ENCODE data around the gene PARD3. TPM values are rescaled to one million over a fixed set of nuclear protein-coding genes. Genes with fewer than 3 reads are reported as not detected.

The PARD3 gene
- total and polyA plus RNA-seq, 2 donors from 2014 or later: 21.1 to 47.5 TPM

DNA sequence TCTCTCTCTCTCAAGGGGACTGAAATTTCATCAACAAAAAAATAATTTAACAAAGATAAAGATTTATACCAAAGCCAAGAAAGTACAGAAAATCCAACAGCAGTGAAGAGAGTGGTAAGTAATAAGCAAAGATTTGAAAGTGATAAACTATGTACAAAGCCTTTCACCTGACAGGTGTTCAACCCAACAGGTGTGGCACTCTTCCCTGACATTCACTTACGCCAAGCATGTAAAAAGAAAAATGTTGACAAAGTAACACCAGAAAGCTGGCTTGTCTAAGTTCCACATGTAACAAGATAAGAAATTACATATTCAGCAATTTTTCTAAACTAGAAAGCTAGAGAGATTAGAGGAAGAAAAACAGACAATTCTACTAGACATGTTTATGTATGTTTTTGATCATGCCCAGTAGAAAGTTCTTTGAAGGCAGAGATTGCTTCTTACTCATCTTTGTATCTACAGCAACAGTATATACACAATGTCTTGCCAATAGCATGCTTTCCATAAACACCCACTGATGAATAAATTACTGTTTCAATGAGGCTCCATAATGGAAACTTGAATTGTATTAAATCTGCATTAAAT lies 468.5 kb downstream of the PARD3 start:
- FAIRE-seq (no peak), DNase-seq (no peak)
- TF ChIP-seq, protein P1, sequence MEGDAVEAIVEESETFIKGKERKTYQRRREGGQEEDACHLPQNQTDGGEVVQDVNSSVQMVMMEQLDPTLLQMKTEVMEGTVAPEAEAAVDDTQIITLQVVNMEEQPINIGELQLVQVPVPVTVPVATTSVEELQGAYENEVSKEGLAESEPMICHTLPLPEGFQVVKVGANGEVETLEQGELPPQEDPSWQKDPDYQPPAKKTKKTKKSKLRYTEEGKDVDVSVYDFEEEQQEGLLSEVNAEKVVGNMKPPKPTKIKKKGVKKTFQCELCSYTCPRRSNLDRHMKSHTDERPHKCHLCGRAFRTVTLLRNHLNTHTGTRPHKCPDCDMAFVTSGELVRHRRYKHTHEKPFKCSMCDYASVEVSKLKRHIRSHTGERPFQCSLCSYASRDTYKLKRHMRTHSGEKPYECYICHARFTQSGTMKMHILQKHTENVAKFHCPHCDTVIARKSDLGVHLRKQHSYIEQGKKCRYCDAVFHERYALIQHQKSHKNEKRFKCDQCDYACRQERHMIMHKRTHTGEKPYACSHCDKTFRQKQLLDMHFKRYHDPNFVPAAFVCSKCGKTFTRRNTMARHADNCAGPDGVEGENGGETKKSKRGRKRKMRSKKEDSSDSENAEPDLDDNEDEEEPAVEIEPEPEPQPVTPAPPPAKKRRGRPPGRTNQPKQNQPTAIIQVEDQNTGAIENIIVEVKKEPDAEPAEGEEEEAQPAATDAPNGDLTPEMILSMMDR (IDR thresholded peaks at IDR 0.05; ENCODE audit: borderline replicate concordance, extremely low read depth, insufficient read depth): no peak
- intact Hi-C loops (cut with DNase I): no loop called here
- Histone ChIP-seq H3K36me3 (ENCODE audit: control insufficient read depth in 2 of 3, insufficient read depth in 3 of 3, low read length in 3 of 3) (no peaks in the 10 kb centered on the region), H3K9ac (ENCODE audit: low read length in 3 of 3) (no peak overlapping the region), H3K4me1 (ENCODE audit: control insufficient read depth in 2 of 3, insufficient read depth in 2 of 3, low read depth in 1 of 3, low read length in 3 of 3) (no peaks in the 10 kb centered on the region), H3K9me3 (ENCODE audit: control insufficient read depth in 2 of 3, insufficient read depth in 1 of 3, low read length in 3 of 3) (no peaks in the 10 kb centered on the region), H3K27me3 (ENCODE audit: control insufficient read depth, insufficient read depth, low read length) (no peaks in the 10 kb centered on the region), H3K4me3 (ENCODE audit: low read length in 3 of 3) (no peak overlapping the region), H3K27ac (ENCODE audit: low read depth in 2 of 2, low read length in 2 of 2) (no peak overlapping the region)

DNA sequence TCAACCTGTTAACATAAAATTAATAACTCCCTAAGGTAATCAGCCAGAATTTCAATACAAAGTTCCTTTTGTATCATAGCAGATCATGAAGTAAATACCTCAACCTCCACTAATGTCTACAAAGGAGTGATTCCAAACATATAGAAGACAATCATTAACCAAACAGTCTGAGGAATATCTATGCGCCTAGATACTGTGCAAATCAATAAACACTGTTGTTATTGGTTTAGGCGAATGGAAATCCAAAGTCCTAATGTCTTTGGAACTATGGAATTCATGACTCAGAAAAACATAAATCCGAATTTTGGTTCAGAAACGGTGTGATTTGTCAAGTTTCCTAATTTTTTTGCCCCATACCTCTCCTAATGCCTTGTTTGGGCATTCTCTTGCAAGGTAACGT lies 469.7 kb downstream of the PARD3 start:
- FAIRE-seq (no peak), DNase-seq (no peak)
- no peak overlapping the region for H3K9ac ChIP-seq (ENCODE audit: low read length in 3 of 3)
- H3K4me1 ChIP-seq (ENCODE audit: control insufficient read depth in 2 of 3, insufficient read depth in 2 of 3, low read depth in 1 of 3, low read length in 3 of 3): no peaks in the 10 kb centered on the region
- no peaks in the 10 kb centered on the region for H3K9me3 ChIP-seq (ENCODE audit: control insufficient read depth in 2 of 3, insufficient read depth in 1 of 3, low read length in 3 of 3)
- no peaks in the 10 kb centered on the region for H3K36me3 ChIP-seq (ENCODE audit: control insufficient read depth in 2 of 3, insufficient read depth in 3 of 3, low read length in 3 of 3)
- no peaks in the 10 kb centered on the region for H3K27me3 ChIP-seq (ENCODE audit: control insufficient read depth, insufficient read depth, low read length)
- intact Hi-C loops (cut with DNase I): no loop called here
- H3K4me3 ChIP-seq (ENCODE audit: low read length in 3 of 3): no peak overlapping the region
- no peak overlapping the region for H3K27ac ChIP-seq (ENCODE audit: low read depth in 2 of 2, low read length in 2 of 2)
- TF ChIP-seq, protein P1 (IDR thresholded peaks at IDR 0.05; ENCODE audit: borderline replicate concordance, extremely low read depth, insufficient read depth): no peak

DNA sequence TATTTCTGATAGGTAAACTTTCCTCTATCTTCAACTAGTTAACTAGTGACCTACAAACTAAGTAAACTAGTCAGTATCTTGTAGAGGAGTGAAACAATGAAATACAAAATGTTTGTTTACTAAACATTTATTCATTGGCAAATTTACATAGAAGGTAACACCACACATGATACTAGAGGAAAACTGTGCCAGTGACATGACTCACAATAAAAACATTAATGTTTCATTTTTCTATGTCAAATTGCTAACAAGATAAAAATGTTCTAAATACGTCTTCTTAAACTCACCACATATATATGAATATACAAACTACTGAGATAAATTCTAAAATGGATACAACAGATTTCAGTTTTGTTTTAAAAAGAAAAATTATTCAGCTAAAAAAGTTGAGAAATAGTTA lies 471.3 kb downstream of the PARD3 start:
- DNase-seq (no peak), FAIRE-seq (peak; percentile 85)
- intact Hi-C loops (cut with DNase I): no loop called here
- H3K4me1 ChIP-seq (ENCODE audit: control insufficient read depth in 2 of 3, insufficient read depth in 2 of 3, low read depth in 1 of 3, low read length in 3 of 3): no peaks in the 10 kb centered on the region
- H3K27ac ChIP-seq (ENCODE audit: low read depth in 2 of 2, low read length in 2 of 2): no peak overlapping the region
- TF ChIP-seq, protein P1 (IDR thresholded peaks at IDR 0.05; ENCODE audit: borderline replicate concordance, extremely low read depth, insufficient read depth): no peak
- H3K4me3 ChIP-seq (ENCODE audit: low read length in 3 of 3): no peak overlapping the region
- no peaks in the 10 kb centered on the region for H3K36me3 ChIP-seq (ENCODE audit: control insufficient read depth in 2 of 3, insufficient read depth in 3 of 3, low read length in 3 of 3)
- H3K9ac ChIP-seq (ENCODE audit: low read length in 3 of 3): no peak overlapping the region
- no peaks in the 10 kb centered on the region for H3K27me3 ChIP-seq (ENCODE audit: control insufficient read depth, insufficient read depth, low read length)
- no peaks in the 10 kb centered on the region for H3K9me3 ChIP-seq (ENCODE audit: control insufficient read depth in 2 of 3, insufficient read depth in 1 of 3, low read length in 3 of 3)

DNA sequence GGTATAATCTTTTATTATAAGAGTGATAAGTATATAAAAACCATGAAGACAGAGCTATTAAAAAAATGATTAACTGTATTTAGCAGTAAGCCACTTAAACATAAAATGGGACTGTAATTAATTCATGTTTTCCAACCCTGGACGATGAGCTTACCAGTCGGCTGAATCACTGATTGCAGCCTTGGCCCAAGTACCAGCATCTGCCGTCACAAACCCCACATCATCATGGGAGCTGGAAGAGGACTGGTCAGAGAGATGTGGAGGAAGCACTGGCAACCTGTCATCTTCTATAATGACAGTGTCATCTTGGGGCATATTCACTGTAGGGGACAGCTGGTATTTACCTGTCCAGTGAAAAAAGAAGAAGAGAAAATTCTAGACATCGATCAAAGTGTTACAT lies 473.6 kb downstream of the PARD3 start:
- TF ChIP-seq, protein P1 (IDR thresholded peaks at IDR 0.05; ENCODE audit: borderline replicate concordance, extremely low read depth, insufficient read depth): no peak
- no peaks in the 10 kb centered on the region for H3K4me1 ChIP-seq (ENCODE audit: control insufficient read depth in 2 of 3, insufficient read depth in 2 of 3, low read depth in 1 of 3, low read length in 3 of 3)
- H3K9me3 ChIP-seq (ENCODE audit: control insufficient read depth in 2 of 3, insufficient read depth in 1 of 3, low read length in 3 of 3): no peaks in the 10 kb centered on the region
- H3K4me3 ChIP-seq (ENCODE audit: low read length in 3 of 3): no peak overlapping the region
- H3K27ac ChIP-seq (ENCODE audit: low read depth in 2 of 2, low read length in 2 of 2): no peak overlapping the region
- no peaks in the 10 kb centered on the region for H3K36me3 ChIP-seq (ENCODE audit: control insufficient read depth in 2 of 3, insufficient read depth in 3 of 3, low read length in 3 of 3)
- H3K27me3 ChIP-seq (ENCODE audit: control insufficient read depth, insufficient read depth, low read length): no peaks in the 10 kb centered on the region
- intact Hi-C loops (cut with DNase I): no loop called here
- no peak overlapping the region for H3K9ac ChIP-seq (ENCODE audit: low read length in 3 of 3)
- DNase-seq (no peak), FAIRE-seq (no peak)

Measured in kidney (tissue), 14 donors.